ENCODE data around the gene MKRN2OS.

Gene MKRN2OS

DNA sequence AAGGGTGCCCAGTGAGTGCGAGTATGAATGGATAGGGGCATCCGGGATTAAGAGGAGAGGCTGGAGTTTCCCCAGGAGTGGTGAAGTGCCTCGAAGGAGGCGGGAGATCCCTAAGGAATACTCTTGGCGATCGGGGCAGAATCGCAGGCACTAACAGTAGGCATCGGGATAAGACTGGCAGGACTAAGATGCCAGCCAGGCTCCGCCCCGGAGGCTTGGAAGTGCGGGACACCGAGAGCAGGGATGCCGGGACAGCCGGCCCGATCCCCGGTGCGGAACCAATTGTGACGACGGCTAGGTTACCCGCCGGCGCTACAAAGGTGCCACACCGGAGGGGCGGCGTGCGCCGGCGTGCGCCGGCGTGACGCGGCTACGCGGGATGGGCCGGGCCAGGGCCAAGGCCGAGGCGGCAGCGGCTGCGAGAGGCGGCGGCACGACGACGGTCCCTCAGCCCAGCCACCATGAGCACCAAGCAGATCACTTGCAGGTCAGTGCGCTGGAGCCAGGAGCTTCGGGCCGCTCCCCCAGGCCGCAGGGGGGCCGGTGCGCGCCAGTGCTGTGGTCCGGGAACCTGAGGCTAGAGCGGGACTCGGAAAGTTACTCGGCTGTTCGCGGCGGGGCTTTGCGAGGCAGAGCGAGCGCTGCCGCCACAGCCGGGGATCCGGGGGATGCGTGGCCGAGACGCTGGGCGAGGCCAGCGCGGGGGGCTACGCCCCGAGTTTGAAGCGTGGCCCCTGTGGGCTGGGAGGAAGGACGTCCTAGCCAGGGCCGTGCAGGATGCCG is 11.6 kb upstream of the MKRN2OS start, which contains the start of gene MKRN2 (continued):
- no peak for TF ChIP-seq ZNF311 (tag by site-specific recombination; IDR thresholded peaks at IDR 0.05; ENCODE audit: borderline replicate concordance)
- TF ChIP-seq, protein P1, sequence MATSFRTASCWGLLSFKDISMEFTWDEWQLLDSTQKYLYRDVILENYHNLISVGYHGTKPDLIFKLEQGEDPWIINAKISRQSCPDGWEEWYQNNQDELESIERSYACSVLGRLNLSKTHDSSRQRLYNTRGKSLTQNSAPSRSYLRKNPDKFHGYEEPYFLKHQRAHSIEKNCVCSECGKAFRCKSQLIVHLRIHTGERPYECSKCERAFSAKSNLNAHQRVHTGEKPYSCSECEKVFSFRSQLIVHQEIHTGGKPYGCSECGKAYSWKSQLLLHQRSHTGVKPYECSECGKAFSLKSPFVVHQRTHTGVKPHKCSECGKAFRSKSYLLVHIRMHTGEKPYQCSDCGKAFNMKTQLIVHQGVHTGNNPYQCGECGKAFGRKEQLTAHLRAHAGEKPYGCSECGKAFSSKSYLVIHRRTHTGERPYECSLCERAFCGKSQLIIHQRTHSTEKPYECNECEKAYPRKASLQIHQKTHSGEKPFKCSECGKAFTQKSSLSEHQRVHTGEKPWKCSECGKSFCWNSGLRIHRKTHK (tag by site-specific recombination; IDR thresholded peaks at IDR 0.05), result no peak
- TF ChIP-seq ZNF677 (tag by site-specific recombination; IDR thresholded peaks at IDR 0.05), result 0 out of 2 replicates have a peak, but pooled peaks have one; percentile 59
- no peak for TF ChIP-seq ZNF791 (tag by site-specific recombination; IDR thresholded peaks at IDR 0.05)
- peak; percentile 85 for TF ChIP-seq ZNF184 (tag by site-specific recombination; IDR thresholded peaks at IDR 0.05)
- TF ChIP-seq, protein P2, sequence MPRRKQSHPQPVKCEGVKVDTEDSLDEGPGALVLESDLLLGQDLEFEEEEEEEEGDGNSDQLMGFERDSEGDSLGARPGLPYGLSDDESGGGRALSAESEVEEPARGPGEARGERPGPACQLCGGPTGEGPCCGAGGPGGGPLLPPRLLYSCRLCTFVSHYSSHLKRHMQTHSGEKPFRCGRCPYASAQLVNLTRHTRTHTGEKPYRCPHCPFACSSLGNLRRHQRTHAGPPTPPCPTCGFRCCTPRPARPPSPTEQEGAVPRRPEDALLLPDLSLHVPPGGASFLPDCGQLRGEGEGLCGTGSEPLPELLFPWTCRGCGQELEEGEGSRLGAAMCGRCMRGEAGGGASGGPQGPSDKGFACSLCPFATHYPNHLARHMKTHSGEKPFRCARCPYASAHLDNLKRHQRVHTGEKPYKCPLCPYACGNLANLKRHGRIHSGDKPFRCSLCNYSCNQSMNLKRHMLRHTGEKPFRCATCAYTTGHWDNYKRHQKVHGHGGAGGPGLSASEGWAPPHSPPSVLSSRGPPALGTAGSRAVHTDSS (tag by site-specific recombination; IDR thresholded peaks at IDR 0.05), result peak; percentile 50; the same call in 1 of the 2 replicates
- TF ChIP-seq ZBTB21 (tag by site-specific recombination; IDR thresholded peaks at IDR 0.05), result peak; percentile 22; the same call in 1 of the 2 replicates
- TF ChIP-seq YY1 (tag by site-specific recombination; IDR thresholded peaks at IDR 0.05), result peak; percentile 83
- no peak for TF ChIP-seq BCL11B (tag by site-specific recombination; IDR thresholded peaks at IDR 0.05; ENCODE audit: low read depth)
- 0 out of 2 replicates have a peak, but pooled peaks have one; percentile 61 for TF ChIP-seq REST (tag by site-specific recombination; IDR thresholded peaks at IDR 0.05)
- TF ChIP-seq RBAK (tag by site-specific recombination; IDR thresholded peaks at IDR 0.05), result no peak
- peak; percentile 57 for TF ChIP-seq KLF9 (tag by site-specific recombination; IDR thresholded peaks at IDR 0.05; ENCODE audit: low read depth)
- peak; percentile 95 for TF ChIP-seq KLF8 (tag by site-specific recombination; IDR thresholded peaks at IDR 0.05)
- TF ChIP-seq, protein P3, sequence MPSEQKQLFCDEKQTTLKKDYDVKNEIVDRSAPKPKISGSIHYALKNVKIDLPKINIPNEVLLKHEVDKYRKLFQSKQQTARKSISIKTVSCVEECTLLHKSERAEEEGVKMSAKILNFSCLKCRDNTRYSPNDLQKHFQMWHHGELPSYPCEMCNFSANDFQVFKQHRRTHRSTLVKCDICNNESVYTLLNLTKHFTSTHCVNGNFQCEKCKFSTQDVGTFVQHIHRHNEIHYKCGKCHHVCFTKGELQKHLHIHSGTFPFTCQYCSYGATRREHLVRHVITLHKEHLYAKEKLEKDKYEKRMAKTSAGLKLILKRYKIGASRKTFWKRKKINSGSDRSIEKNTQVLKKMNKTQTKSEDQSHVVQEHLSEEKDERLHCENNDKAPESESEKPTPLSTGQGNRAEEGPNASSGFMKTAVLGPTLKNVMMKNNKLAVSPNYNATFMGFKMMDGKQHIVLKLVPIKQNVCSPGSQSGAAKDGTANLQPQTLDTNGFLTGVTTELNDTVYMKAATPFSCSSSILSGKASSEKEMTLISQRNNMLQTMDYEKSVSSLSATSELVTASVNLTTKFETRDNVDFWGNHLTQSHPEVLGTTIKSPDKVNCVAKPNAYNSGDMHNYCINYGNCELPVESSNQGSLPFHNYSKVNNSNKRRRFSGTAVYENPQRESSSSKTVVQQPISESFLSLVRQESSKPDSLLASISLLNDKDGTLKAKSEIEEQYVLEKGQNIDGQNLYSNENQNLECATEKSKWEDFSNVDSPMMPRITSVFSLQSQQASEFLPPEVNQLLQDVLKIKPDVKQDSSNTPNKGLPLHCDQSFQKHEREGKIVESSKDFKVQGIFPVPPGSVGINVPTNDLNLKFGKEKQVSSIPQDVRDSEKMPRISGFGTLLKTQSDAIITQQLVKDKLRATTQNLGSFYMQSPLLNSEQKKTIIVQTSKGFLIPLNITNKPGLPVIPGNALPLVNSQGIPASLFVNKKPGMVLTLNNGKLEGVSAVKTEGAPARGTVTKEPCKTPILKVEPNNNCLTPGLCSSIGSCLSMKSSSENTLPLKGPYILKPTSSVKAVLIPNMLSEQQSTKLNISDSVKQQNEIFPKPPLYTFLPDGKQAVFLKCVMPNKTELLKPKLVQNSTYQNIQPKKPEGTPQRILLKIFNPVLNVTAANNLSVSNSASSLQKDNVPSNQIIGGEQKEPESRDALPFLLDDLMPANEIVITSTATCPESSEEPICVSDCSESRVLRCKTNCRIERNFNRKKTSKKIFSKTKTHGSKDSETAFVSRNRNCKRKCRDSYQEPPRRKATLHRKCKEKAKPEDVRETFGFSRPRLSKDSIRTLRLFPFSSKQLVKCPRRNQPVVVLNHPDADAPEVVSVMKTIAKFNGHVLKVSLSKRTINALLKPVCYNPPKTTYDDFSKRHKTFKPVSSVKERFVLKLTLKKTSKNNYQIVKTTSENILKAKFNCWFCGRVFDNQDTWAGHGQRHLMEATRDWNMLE (tag by site-specific recombination; conservative IDR thresholded peaks at IDR 0.05; ENCODE audit: low read depth), result peak; percentile 77
- peak; percentile 65; the same call in 1 of the 2 replicates for TF ChIP-seq ZNF610 (tag by site-specific recombination; IDR thresholded peaks at IDR 0.05; ENCODE audit: borderline replicate concordance)
- no peak for TF ChIP-seq ZNF423 (tag by site-specific recombination; IDR thresholded peaks at IDR 0.05)
- peak; percentile 33; the same call in 1 of the 2 replicates for TF ChIP-seq ZNF558 (tag by site-specific recombination; IDR thresholded peaks at IDR 0.05)
- peak; percentile 57 for TF ChIP-seq ZBTB8A (tag by site-specific recombination; IDR thresholded peaks at IDR 0.05)
- peak; percentile 99 for TF ChIP-seq ZBTB11 (tag by site-specific recombination; conservative IDR thresholded peaks at IDR 0.05; ENCODE audit: low read depth)
- TF ChIP-seq ZFP37 (tag by site-specific recombination; IDR thresholded peaks at IDR 0.05), result peak; percentile 90
- TF ChIP-seq, protein P4, sequence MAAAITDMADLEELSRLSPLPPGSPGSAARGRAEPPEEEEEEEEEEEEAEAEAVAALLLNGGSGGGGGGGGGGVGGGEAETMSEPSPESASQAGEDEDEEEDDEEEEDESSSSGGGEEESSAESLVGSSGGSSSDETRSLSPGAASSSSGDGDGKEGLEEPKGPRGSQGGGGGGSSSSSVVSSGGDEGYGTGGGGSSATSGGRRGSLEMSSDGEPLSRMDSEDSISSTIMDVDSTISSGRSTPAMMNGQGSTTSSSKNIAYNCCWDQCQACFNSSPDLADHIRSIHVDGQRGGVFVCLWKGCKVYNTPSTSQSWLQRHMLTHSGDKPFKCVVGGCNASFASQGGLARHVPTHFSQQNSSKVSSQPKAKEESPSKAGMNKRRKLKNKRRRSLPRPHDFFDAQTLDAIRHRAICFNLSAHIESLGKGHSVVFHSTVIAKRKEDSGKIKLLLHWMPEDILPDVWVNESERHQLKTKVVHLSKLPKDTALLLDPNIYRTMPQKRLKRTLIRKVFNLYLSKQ (tag by site-specific recombination; IDR thresholded peaks at IDR 0.05; ENCODE audit: borderline replicate concordance), result no peak
- TF ChIP-seq ZNF777 (tag by site-specific recombination; IDR thresholded peaks at IDR 0.05; ENCODE audit: borderline replicate concordance), result peak; percentile 45; the same call in 1 of the 2 replicates

Data from HEK293 (cell line).